Uterus (tissue), 2 donors: ENCODE results near the gene KMT5B.

Source experiments
- POLR2A ChIP-seq, 2 donors: fragments of 450-650 bp; IDR thresholded peaks; one replicate each; pipeline ENCODE4 v1.6.1; 2016; ENCODE audit warnings: antibody characterized with exemption in 2 of 2, mild to moderate bottlenecking in 1 of 2, moderate library complexity in 1 of 2
- TF ChIP-seq, protein P1 (sequence below), 4 experiments: fragments of 200-600 bp in 2 of 4; fragments of 450-650 bp in 2 of 4; sonication (generic) in 2 of 4; IDR thresholded peaks; one replicate each; pipeline ENCODE4 v1.5.1; 2016 to 2019; ENCODE audit warnings: antibody characterized with exemption in 4 of 4, mild to moderate bottlenecking in 2 of 4, moderate library complexity in 1 of 4

DNA sequence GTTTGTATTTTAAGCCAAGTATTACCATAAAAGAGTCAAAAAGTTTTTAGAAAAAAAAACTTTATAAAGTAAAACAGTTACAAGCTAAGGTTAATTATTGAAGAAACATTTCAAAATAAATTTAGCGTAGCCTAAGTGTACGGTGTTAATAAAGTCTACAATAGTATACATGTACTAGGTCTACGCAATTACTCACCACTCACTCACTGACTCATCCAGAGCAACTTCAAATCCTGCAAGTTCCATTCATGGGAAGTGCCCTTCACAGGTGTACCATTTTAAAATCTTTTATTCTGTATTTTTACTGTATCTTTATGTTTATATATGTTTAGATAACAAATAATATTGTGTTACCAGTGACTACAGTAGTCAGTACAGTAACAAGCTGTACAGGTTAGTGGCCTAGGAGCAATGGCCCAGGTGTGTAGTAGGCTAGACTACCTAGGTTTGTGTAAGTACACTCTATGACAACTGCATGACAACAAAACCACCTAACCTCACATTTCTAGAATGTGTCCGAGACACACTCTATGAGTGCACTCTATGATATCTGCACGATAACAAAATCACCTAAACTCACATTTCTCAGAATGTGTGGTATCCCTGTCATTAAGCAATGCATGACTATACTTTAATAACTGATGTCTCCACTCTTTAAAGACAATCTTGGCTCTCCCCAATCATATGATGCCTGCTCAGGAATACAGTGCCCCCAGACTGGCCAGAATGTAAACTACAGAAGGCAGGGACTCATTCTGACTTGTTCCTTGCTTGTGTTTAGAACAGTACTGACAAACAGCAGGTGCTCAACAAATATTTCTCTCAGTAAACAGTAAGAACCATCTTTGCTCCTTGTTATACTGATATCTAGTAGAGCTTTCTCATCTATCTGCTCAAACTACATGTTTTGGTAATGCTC lies 21.2 kb downstream of the KMT5B start:
- TF ChIP-seq POLR2A (IDR thresholded peaks at IDR 0.05): no peak
- TF ChIP-seq, protein P1, sequence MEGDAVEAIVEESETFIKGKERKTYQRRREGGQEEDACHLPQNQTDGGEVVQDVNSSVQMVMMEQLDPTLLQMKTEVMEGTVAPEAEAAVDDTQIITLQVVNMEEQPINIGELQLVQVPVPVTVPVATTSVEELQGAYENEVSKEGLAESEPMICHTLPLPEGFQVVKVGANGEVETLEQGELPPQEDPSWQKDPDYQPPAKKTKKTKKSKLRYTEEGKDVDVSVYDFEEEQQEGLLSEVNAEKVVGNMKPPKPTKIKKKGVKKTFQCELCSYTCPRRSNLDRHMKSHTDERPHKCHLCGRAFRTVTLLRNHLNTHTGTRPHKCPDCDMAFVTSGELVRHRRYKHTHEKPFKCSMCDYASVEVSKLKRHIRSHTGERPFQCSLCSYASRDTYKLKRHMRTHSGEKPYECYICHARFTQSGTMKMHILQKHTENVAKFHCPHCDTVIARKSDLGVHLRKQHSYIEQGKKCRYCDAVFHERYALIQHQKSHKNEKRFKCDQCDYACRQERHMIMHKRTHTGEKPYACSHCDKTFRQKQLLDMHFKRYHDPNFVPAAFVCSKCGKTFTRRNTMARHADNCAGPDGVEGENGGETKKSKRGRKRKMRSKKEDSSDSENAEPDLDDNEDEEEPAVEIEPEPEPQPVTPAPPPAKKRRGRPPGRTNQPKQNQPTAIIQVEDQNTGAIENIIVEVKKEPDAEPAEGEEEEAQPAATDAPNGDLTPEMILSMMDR (IDR thresholded peaks at IDR 0.05): no peak
